COR-L47 (cell line): ENCODE results near the gene CDK14.

ENCODE experiments used
- DNase-seq: peaks from one replicate; lab custom pipeline; 2025; lab: John Stamatoyannopoulos, UW

The CDK14 gene

DNA sequence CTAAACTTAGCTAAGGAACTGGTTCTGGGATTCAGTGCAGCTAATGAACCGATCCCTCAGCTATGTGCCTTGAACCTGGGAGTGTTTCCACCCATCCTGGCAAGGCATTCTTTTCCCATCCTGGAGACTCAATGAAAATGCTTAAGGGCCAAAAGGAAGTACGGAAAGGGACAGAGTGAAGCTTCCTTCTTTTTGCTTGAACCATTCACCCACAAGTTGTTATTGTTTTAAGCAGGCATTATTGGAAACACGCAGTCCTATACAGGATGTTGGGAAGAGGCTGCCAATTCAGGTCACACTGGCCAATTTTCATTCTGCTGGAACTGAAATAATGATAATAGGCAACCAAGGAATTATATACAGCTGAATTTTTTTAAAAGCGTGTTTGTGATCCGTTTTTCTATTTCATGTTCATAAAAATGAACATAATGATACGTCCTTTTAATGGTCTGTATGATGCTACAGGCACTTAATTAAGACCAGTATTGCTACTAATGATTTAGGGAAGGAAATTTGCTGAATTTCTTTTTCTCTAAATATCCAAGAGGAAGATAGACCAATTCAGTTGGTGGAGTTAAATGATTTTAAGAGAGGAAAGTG lies 610.3 kb downstream of the CDK14 start:
- DNase-seq, result no peak

DNA sequence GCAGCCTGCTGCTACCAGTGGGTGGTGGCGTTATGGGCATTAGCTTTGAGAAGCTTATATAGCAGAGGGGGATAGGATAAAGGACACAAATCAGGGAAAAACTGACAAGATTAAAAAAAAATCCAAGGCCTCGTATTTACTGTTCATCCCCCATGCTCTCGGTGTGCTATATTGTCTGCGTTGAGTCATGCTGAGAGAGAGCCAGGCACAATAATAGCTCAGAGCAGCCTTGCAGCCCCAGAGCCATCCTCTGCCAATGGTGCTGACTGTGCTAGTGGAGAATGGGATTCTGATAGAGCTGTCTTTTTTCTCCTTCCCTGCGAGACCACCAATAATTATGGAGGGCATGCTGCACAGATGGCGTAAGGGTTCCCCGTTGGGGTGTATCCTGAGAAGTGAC lies 616.5 kb downstream of the CDK14 start:
- DNase-seq, result no peak

DNA sequence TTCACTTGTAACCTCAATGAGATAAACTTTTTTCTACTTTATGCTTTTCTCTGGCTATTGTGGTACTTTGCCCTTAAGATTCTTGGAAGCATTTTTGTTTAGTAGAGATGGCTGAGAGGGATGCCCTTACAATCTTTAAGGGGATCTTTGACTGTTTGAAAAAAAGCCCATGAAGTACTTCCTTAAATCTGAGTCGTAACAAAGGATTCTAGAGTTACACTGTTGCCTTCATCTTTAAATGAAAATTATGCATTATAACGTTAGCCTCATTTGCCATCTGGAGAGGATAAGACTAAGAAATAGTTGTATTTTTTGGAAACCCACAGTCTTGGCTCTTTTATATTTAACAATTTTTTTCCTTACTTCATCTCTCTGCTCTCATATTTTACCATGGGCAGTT lies 630.3 kb downstream of the CDK14 start:
- DNase-seq, result no peak

DNA sequence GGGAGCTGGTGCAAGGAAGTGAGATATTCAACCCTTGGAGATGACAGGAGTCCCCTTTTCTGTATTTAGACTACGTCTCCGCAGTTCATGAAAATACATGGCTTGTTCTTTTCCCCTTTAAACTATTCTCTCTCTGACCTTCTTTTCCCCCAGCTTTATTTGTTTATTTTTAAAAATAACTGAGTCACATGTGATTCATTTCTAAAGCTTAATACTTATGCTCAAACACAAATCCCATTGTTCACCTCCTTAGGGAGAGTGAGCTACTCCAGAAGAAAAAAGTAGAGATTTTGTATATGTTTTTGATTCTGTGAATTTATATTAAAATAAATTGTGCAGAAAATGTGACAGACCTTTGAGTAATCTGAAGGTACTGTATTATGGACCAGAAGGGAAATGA lies 632.2 kb downstream of the CDK14 start:
- DNase-seq, result no peak

GRCh38 chr7:91228927-91229558 lies 632.9 kb downstream of the CDK14 start:
- DNase-seq, result peak; percentile 19

DNA sequence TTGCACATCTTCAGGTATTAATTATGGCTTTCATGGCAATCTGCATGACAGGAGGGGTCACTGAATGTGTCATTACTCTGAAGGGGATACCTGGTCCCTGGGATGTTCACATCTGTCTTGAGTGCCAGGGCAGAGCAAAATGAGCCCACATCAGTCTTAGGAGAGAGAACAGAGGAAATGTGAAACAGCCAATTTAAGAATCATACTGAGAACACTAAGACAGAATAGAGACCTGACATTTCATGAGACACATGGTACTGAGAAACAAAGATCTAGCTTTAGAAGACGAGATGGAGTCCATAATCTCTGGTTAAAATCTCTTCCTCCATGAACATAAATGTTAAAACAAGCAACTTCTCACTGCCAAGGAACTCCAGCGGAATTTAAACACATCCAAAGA lies 634.0 kb downstream of the CDK14 start:
- no peak for DNase-seq

DNA sequence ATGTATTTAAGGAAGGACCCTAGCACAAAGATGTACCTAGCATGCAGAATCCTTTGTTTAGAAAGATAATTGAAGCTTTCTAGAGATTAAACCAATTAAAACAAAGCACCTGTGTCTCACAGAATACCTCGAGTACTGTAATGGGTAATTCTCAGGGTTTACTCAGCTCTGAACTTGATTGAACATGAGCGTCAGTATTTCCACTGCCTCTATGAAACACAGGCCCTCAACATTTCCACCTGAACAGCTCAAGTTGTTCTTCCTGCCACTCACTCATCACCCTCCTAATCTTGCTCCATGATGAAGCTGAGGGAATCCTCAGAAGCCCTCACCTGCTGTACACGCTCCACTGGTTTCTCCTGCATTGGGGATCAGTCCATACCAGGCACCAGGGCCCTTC lies 634.4 kb downstream of the CDK14 start:
- DNase-seq, result no peak

DNA sequence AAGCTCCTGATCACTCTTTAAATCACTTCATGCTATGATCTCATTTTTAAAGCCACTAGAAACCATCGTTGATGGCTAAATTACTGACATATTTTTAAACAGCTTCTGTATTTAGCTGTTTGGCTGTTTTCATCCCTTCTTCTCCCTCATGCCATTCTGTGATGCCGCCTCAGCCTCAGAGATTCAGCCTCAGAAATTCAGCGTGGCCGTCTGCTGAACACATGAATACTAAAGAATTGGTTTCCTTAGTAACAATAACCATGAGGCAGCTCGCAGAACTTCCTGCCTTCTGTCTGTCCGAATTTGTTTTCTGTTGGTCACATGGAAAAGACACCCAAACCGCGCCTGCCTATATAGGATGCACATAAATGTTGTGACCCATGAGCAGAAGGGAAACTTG lies 637.1 kb downstream of the CDK14 start:
- DNase-seq, result no peak

DNA sequence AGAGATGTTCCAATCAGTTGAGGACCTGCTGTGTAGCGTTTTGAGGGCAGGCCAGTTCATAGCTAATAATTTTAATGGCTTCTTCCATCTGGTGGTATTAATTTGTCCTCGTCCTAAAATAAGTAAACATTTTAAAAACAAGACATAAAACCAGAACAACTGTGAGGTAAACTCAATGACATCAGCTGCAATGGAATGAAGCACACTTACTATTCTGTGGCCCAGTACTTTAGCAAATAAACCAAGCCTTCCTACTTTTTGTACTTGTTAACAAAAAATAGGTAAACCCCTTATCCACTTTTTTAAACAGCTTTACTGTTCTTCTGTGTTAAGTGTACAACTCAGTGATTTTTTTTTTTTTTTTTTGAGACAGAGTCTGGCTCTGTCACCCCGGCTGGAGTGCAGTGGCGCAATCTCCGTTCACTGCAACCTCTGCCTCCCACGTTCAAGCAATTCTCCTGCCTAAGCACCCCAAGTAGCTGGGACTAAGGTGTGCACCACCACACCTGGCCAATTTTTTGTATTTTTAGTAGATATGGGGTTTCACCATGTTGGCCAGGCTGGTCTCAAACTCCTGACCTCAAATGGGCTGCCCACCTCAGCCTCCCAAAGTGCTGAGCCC lies 639.2 kb downstream of the CDK14 start:
- DNase-seq, result no peak

GRCh38 chr7:91239171-91239604 lies 643.1 kb downstream of the CDK14 start:
- no peak for DNase-seq

DNA sequence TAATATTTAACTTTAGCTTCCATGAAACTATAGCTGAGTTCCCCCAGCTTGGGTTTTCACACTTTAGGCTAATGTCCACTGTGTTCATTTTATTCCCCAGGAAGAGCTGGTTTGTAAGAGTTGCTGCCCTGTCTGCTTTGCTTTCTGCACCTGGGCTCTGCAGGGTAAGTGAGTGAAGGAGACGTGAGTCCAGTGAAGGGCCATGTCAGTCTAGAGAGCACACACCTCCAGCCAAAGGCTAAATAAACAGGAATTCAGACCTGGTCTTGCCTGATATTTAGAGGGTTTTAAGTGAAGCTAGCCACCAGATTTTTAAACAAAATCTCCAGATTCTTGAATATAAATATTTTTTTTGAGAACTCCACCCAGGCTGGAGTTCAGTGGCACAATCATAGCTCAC lies 643.7 kb downstream of the CDK14 start:
- DNase-seq, result no peak

GRCh38 chr7:91240376-91240941 lies 644.3 kb downstream of the CDK14 start:
- DNase-seq, result no peak

GRCh38 chr7:91242097-91242844 lies 646.1 kb downstream of the CDK14 start:
- no peak for DNase-seq

DNA sequence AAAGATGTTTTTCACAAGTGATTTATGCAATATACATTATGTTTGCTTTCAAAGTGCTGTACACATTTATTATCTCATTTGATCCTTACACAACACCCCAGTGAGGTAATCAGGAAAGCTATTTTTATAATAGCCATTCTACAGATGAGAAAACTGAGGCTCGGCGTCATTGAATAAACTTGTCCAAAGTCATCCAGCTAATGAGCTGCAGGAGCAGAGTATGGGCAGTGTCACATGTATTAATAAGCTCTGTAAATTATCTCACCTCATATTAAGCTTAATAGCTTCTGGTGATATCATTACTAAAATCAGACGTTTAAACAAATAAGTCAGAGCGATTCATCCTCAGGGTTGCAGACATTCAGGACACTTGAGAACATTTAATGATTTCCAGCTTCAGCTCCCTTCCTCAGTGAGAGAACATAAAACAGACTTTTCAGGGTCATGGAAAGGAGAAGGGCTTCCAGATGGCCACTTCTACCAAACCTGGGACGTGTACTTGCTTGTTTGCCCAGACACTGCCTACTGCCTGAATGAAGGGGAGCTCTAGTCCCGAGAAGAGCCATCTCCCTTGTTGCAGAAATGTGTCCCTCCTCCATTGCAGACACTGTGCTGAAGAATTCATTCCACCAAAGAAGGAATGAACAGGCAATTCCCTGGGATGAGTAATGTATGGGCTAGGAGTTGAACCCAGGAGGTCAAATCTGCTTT lies 647.6 kb downstream of the CDK14 start:
- no peak for DNase-seq

- no peak for DNase-seq
These were observed 651.4 kb downstream of the CDK14 start for GRCh38 chr7:91247500-91247899.

DNA sequence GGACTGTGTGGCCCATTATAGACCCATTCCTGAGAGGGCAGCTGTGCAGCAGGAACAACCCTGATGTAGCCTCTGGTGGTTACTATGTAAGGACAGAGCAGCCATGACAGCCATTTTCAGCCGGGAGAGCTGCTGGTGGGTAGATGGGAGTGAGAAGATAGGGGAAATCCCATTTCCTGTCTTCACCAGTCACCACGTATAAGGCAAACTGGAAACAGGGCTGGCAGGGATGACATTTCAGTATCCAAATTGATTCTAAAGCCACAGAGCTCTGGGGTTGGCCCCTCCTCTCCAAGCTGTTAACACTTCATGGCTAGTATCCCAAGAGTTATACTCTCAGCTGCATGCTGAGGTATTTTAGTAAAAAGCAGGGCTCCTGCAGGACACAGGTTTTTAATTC lies 652.9 kb downstream of the CDK14 start:
- no peak for DNase-seq

DNA sequence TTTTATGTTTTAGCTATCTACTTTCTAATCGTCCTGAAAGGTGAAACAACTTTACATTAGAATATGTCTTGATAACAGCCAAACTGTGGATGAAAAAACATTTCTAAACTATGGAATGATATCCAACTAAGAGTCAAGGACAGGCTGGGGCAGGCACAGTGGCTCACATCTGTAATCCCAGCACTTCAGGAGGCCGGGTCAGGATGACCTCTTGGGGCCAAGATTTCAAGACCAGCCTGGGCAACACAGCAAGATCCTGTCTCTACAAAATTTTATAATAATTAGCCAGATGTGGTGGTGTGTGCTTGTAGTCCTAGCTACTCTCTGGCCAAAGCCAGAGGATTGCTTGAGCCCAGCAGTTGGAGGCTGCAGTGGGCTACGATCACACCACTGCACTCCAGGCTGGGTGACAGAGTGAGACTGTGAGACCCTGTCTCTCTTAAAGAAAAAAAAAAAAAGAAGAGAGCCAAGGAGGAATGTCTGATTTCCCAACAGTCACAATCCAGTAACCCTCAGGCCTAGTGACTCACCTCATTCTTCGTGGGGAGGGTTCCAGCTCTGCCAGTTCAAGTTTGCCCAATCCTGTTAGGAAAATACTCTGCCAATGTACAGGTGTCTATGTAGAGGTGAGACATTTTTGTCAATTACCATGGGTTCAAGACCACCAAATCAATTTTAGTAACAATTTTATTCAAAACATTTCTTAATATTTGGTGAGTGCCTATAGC lies 653.5 kb downstream of the CDK14 start:
- DNase-seq, result no peak

DNA sequence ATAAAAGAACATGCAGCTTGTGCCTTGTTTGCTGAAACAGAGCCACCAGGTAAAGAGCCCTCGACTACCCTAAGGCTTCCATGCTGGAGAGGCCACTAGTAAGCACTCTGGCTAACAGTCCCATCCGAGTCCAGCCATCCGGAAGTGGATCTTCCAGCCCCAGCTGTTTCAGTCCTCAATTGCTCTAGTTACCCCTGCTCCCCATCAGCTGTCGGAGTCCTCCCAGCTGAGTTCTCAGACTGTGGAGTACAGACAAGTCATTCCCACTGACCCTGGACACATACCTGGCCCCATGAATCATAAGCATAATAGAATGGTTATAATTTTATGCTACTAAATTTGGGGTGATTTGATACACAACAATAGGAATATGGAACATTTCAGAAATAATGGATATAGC lies 654.6 kb downstream of the CDK14 start:
- DNase-seq, result no peak

DNA sequence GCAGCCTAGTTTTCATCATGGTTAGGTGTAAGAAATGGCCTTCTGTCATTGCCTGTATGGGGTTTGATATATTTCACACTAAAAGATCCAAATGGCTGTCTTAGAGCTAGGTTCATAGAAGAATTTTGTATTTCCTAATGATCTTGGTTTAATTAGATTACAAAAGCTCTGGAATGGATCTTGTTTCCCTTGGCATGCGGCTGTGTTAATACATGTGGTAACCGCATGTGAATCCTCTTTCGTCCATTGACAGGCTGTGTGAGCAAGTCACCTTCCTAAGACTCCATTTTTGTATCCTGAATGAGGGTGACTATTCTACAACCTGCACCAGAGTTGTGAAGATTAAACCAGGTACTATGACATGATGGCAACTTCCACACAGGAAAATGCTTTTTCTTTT lies 655.8 kb downstream of the CDK14 start:
- DNase-seq, result no peak
